A673 (cell line): ENCODE data around the gene PDE4A.

Source experiments
- EZH2 ChIP-seq: fragments of 200-600 bp; sonication (generic); IDR thresholded peaks from 2 replicates; pipeline ENCODE4 v1.6.1; 2017; ENCODE audit warnings: borderline replicate concordance, low read depth, mild to moderate bottlenecking, mixed read lengths, antibody characterized with exemption, low read length; ENCODE audit not compliant: poor library complexity, severe bottlenecking
- TF ChIP-seq, protein P1 (sequence below): fragments of 300-800, 200-600 bp; sonication (generic); conservative IDR thresholded peaks from 2 replicates; pipeline ENCODE4 v1.5.1; 2017; ENCODE audit warnings: low read depth, mild to moderate bottlenecking, antibody characterized with exemption, low read length, moderate library complexity, mixed read lengths

DNA sequence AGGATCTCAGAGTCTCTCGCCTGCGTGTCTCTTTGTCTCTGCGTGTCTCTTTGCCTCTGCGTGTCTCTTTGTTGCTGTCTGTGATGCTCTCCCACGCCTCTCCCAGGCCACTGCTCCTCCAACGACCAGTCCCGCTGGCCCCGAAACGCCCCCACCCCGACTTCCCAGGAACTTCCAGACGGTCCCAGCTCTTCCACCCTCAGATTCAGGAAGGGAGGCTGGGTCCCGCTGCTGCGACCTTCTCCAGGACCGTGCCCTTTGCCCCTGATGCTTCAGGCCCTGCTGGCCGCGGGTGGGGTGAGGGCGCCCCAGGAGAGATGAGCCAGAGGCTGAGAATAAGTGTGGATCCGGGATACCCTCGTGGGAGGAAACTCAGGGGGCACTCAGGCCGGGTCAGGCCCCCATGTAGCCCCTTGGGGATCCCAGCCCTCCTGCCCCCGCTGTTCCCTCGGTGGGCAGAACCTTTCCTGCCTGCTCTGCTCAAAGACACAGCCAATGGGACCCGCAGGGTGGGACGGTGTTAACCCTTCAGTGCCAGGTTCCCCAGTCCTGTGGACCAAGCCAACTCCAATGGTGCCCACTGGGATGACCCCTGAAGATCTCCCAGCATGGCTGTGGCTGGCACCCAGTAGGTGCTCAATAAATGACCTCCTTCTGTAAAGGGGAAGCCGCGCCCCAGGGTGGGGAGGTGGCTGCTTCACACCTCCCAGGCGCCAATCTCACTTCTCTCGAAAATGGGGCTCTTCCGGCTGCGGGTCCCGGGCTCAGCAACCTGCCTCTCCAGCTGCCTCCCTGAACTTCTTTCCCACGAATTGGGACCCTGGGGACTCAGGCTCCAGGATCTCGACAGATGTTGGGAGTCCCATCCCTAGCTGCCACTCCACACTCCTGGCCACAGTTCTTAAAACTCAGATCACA lies 98.4 kb downstream of the PDE4A start:
- TF ChIP-seq, protein P1, sequence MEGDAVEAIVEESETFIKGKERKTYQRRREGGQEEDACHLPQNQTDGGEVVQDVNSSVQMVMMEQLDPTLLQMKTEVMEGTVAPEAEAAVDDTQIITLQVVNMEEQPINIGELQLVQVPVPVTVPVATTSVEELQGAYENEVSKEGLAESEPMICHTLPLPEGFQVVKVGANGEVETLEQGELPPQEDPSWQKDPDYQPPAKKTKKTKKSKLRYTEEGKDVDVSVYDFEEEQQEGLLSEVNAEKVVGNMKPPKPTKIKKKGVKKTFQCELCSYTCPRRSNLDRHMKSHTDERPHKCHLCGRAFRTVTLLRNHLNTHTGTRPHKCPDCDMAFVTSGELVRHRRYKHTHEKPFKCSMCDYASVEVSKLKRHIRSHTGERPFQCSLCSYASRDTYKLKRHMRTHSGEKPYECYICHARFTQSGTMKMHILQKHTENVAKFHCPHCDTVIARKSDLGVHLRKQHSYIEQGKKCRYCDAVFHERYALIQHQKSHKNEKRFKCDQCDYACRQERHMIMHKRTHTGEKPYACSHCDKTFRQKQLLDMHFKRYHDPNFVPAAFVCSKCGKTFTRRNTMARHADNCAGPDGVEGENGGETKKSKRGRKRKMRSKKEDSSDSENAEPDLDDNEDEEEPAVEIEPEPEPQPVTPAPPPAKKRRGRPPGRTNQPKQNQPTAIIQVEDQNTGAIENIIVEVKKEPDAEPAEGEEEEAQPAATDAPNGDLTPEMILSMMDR = no peak
- no peak for TF ChIP-seq EZH2
